LoVo (cell line): Measurements from ENCODE around the gene TIMM10B.
A peak's percentile ranks its signal among the peaks of the same experiment; 100 is the strongest.
"Not testable (repeated sequence)": the region's sequence is repeated elsewhere in the genome, so short reads cannot be mapped to it uniquely, and the experiment has no call there.

Source experiments
- DNase-seq: peaks from one replicate; pipeline ENCODE4 v3.0.0-alpha.2; 2016; ENCODE audit warnings: low spot score

The TIMM10B gene

DNA sequence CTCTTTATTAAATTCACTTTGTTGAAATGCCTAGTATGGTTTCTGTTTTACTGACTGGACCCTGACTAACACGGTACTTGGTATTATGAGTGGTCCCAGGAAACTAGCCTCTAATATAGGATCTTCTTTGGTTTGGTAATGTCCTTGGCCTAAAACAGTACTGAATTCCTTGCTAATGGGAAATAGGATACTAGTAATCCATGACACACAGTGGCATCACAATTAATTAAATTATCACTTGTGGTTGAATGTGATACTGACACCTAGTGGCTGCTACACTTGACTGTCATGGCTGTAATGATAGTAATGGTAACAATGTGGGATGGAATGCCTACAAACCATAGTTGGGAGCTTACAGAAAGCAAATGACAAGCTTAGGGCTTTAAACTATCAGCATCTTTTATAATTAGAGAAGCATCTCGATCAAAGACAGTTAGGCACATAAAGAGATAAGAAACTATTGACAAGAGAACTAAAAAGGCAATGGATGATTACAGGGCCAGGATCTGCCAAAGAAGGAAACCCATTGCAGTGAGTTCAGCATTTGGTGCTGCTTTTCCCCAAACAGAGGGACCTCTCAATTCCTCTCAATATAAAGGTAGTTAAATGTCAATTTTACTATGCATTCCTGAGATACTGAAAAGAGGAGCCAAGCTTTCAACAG lies 24.4 kb downstream of the TIMM10B start:
- peak; percentile 19 for DNase-seq

DNA sequence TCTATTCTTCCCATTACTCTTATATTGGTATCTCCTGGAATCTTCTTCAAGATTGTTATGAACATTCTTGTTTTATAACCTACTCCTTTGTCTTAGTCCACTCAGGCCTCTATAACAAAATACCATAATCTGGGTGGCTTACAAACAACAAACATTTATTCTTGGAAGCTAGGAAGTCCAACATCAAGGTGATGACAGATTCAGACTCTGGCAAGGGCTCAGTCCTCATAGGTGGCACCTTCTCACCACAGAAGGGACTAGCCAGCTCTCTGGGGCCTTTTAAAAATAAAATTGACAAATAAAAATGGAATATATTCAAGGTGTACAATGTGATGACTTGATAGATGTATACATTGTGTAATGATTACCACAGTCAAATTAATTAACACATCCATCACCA lies 35.6 kb downstream of the TIMM10B start:
- no peak for DNase-seq

DNA sequence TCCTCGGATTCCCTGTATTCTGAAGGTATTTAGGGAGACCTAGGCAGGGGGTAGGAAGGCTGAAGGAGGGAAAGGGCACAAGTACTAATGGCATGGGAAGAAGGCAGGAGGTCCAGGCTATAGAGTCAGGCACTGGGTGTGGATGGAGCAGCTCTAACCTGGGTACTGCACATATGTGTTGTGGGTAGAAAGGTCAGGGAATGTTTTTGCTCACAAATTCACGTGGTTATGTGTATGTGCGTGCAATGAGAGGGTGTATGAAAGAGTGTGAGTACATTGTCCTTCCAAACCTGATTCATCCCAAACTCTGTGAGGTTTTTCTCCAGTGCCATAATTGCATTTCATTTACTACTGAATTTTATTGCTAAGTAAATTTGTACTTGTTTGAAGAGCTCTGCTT lies 39.0 kb downstream of the TIMM10B start:
- DNase-seq, result no peak

- not testable (repeated sequence) for DNase-seq
These were observed 40.6 kb downstream of the TIMM10B start for GRCh38 chr11:6521946-6522345.

DNA sequence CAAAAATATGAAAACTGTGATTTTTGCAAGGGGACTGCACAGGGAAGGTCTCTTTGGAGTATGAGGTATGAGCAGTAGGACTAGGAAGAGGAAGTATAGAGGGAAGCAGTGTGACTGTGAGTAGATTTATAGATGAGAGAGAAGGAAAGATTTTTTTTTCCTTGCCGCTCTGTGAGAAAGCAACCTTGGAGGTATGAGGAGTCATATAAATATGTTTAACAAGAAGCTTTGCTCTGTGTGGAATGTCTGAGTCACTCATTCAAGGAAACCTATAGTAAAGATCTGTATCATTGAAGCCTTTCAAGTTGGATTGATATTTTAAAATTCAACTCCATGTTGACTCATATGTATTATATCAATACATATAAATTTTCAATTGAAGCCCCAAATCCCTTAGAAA lies 42.0 kb downstream of the TIMM10B start:
- peak; percentile 55 for DNase-seq

- DNase-seq, result no peak
These were observed 45.3 kb downstream of the TIMM10B start for GRCh38 chr11:6526411-6527135.

- no peak for DNase-seq
These were observed 48.0 kb downstream of the TIMM10B start for GRCh38 chr11:6529266-6529665.

- no peak for DNase-seq
These were observed 49.5 kb downstream of the TIMM10B start for GRCh38 chr11:6530848-6531247.

DNA sequence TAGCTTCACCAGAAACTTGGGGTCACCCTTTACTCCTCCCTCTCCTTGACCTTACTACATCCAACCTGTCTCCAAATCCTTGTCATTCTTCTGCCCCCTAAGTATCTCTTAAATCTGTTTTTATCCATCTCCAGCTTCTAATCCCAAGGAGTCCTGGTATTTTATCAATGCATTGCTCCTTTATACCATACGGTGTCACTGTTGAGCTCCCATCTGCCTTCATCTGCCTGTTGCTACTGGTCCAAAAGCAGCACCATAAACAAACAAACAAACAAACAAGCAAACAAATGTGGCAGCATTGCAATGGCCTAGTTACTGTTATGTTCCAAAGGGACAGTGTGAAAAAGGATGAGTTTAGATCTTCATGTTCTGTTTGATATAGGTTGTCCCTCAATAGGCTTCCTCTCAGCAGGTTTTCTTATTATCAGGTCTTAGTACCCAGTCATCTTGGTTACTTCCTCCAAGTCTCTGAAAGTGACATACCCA lies 50.0 kb downstream of the TIMM10B start:
- peak; percentile 47 for DNase-seq
